HG03095 (cell line): Measurements from ENCODE around the gene PDE4D.
"Not testable (repeated sequence)": the region's sequence is repeated elsewhere in the genome, so short reads cannot be mapped to it uniquely, and the experiment has no call there.

ENCODE experiments used
- ATAC-seq: cut with Tn5 transposase; IDR thresholded peaks from one replicate; pipeline ENCODE4 v1.9.1; 2021; ENCODE audit warnings: moderate library complexity; ENCODE audit not compliant: unreplicated experiment

The PDE4D gene

DNA sequence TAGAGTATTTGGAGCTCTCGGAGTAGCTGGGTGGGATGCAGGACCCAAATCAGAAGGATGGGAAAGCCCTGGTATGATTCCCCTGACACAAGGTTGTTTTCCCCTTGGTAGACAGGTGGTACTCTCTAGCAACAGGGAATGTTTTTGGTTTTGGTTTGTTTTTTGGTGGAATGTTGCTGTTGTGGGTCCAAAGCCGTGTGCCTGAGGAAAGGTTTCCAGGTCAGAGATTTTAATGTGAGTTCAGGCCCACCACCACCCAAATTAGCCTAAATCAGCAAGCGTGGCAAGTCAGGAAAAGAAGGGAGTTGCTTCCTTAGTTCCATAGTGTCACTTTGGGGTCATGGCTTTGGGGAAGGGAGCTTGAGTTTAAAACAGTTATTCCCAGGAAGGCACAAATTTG lies 925.2 kb downstream of the PDE4D start:
- no peak for ATAC-seq

GRCh38 chr5:58967597-58968281 lies 925.8 kb downstream of the PDE4D start:
- no peak for ATAC-seq

- ATAC-seq = no peak
Observed at GRCh38 chr5:58965677-58966414, 927.7 kb downstream of the PDE4D start.

DNA sequence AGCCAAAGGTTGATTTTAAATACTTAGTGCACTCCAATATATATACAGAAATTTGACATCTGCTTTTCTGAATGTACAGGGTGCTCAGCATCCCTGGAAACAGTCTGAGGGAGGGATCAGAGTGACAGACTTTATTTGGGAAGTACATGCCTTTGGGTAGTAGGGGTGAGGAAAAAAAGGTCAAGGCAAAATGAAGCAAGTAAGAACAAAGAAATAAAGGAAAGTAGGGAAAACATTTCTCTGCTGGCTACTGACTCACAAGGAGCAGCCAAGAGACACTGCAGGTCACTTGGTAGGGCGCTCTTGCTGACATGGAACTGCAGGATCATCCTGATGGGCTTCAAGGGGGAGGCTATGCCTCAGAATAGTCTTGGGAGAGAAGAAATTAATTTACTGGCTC lies 929.7 kb downstream of the PDE4D start:
- ATAC-seq = no peak

DNA sequence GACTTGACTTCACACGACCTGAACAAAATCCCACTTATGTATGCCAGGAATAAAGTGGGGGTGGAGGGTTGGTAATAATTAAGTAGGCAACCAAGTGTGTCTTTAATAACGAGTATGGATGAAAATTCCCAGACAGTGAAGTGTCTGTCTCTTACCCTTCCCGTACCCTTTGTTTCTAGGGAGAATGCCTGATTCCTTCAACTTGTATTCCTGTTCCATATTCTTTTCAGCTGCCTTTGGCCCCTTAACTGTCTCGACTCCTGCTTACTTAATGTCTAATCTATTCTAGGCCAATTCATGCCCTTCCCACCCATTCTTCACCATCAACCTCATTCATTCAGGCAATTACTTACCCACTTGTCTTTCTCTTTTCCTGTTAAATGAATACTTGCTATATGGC lies 930.2 kb downstream of the PDE4D start:
- no peak for ATAC-seq

DNA sequence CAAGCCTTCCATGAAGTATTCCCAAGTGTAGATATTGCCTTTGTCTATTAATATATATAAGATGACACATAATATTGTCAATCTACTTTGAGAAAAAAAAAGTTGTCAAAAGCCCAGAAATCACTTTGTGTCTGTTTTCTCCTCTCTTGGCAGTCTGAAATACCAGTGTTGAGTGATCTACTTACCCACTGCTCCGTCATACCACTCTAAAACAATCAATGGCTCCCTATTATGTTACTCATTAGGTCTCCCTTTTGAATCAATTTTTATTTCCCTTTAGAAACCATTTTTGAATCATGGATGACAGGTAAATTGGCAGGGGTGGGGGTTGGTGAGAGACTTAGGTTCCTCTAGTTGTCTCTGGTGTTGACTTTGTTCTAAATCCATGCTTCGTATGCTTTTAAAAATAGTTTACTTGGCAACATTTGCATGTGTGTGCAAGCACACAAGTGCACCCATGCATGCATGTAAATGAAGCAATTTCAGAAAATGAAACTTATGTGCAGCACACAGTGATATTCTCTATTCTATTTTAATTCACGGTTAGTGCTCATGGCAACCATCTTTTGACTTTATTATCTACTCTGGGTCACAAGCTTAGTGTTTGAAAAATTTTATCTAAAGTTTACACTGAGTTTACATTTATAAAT lies 931.8 kb downstream of the PDE4D start:
- no peak for ATAC-seq

- no peak for ATAC-seq
Observed at GRCh38 chr5:58958701-58959100, 934.8 kb downstream of the PDE4D start.

DNA sequence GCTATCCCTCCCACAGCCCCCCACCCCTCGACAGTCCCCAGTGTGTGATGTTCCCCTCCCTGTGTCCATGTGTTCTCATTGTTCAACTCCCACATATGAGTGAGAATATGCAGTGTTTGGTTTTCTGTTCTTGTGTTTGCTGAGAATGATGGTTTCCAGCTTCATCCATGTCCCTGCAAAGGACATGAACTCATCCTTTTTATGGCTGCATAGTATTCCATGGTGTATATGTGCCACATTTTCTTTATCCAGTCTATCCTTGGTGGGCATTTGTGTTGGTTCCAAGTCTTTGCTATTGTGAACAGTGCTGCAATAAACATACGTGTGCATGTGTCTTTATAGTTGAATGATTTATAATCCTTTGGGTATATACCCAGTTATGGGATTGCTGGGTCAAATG lies 940.3 kb downstream of the PDE4D start:
- ATAC-seq = not testable (repeated sequence)

GRCh38 chr5:58950224-58950623 lies 943.3 kb downstream of the PDE4D start:
- ATAC-seq = no peak

GRCh38 chr5:58946230-58946629 lies 947.3 kb downstream of the PDE4D start:
- ATAC-seq = no peak

DNA sequence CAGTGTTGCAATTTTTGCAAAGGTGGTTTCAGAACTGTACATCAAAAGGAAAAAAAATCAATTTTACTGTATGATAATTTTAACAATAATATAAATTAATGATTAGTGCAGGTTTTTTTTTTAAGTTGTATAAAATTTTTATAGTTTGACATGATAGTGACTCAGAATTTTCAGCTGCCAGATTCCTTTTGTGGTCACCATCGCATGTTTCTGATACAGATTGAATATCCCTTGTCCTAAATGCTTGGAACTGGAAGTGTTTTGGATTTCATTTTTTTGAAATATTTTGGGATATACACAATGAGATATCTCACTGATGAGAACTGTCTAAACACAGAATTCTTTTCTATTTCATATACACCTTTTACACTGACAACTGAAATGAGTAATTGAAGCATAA lies 949.3 kb downstream of the PDE4D start:
- no peak for ATAC-seq

DNA sequence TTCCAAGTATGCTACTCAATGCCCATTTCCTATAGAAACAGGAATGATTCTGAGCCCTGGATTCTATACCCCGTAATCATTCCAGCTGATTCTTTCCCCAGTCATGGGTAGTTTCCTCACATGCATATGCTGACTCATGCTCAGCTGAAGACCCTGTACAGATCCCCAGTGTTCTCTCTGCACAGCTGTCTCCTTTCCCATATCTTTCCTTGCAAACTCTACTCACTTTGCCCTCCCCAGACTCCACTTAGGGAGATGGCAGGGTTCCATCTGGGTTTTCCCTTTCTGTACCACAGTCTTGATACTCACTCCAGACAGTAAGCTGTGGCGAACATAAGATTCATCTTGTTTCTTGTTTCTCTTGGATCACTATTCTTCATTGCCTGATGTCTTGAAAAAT lies 953.1 kb downstream of the PDE4D start:
- ATAC-seq = no peak

GRCh38 chr5:58939664-58940063 lies 953.9 kb downstream of the PDE4D start:
- ATAC-seq = no peak

DNA sequence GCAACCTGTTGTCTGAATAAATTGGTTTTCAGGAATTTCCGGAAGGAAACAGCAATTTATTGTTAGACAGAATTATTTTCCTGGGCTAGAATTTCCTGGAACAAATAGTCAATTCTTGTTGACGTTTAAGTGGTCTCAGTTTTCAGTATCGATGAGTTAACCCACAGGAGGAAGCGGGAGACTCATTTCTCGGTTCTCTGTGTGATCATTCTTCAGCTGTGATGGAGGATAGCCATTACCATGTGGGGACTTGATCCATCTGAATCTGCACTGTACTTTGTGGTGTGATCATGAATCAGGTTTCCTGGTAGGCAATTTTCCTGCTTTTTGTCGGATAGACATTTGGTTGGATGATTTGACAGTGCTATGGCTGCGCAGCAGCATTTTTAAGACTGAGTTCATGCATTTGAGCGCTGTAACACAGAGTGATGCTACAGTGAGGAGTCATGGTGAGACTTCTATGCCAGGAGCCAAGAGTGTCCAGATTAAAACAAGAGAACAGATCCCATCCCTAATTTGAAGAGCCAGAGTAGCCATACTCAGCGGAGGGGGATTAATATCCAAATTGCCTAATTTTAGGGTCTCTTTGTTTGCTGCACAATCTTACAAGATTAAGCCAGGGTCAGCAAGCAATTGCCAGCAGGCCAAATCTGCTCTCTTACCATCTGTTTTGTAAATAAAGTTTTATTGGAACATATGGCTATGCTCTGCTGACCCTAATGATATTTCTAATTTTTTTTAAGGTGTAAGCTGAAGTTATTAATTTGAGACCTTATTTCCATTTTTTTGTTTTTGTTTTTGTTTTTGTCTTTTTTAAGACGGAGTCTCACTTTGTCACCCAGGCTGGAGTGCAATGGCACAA lies 954.7 kb downstream of the PDE4D start:
- ATAC-seq = no peak

DNA sequence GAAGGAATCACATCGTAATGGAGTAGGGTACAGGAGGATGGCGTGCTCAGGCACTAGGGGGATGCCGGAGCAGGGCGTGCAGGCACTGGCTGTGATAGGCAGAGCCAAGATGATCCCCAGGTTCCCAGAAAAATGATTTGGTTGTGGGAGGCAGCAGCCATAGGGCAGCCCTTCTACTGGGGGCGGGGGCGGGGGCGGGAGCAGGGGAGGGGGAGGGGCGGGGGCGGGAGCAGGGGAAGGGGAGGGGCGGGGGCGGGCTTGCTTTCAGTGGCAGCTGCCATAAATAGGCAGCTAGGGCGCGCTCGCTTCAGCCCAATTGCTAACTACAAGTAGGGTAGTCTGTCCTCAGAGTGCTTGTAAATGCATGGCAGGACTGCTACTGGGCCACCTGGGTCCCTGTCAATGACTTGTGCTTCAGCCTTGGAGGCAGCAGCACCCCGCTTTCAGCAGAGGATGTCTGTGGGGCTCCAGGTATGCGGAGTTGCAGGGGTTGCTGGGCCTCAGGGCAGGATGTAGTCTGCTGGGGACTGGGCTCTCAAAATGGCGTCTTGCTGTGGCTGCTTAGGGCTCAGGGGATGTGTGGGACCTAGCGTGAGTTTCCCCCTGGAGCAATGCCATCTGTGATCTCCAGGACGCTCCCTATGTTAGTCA lies 956.4 kb downstream of the PDE4D start:
- ATAC-seq = no peak

DNA sequence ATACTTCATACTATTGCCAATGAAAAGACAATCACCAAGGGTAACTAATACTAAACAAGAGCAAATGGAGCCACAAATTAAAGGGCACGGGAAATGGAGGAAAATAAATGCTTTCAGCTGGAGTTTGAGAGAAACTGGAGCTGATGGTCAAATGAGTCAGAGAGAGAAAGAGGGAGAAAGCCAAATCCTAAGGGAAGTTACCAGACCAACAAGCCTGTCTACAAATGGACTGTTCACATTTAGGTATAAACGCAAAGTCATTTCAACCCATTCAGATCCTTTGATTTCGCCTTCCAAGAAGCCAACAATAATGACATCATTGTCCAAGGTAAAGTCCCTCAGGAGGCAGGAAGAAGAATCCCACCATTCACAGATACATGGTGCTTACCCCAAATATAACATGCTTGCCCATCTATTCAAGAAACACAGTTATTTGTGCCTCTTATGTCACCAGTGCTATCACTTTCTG lies 958.9 kb downstream of the PDE4D start:
- no peak for ATAC-seq

GRCh38 chr5:58933891-58934628 lies 959.5 kb downstream of the PDE4D start:
- no peak for ATAC-seq

GRCh38 chr5:58932057-58932612 lies 961.4 kb downstream of the PDE4D start:
- ATAC-seq = no peak

- ATAC-seq = no peak
Observed at GRCh38 chr5:58930520-58930919, 963.0 kb downstream of the PDE4D start.

DNA sequence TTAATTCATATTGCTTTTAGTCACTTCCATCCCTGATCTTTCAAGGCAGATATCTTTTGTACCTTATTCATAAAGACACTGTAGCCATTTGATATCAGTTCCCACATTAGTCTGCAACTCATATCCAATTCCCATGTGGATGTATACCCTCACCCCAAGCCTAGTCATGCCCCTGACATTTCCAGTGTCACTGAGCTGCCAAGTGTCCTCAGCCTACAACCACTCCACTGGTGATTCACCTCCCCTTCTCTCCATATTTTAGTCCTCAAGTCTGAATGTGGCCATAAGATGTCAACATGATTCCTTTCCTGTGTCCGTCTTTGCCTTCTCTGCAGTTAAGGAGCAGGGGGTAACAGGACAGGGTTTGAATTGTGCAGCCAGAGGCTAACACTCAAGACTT lies 963.8 kb downstream of the PDE4D start:
- no peak for ATAC-seq
